Astrocyte (in vitro differentiated cells and primary cell): ENCODE data around the gene ADGRG6. TPM values are rescaled to one million over a fixed set of nuclear protein-coding genes. Genes with fewer than 3 reads are reported as not detected.

Source experiments
- DNase-seq: peaks from one replicate; pipeline ENCODE4 v3.0.0-alpha.2; 2010; ENCODE audit warnings: low read depth
- FAIRE-seq: peaks from 2 replicates; lab custom pipeline; 2011; peaks lifted over from hg19 to GRCh38; lab: Jason Lieb, UNC
- H2AFZ ChIP-seq: 2 replicates; pipeline ENCODE4 v1.6.0; 2012; ENCODE audit warnings: low read depth, low read length, inconsistent platforms
- H3K27ac ChIP-seq: 2 replicates; pipeline ENCODE4 v1.5.1; 2011; ENCODE audit warnings: low read depth, low read length, inconsistent platforms
- H3K27me3 ChIP-seq: 2 replicates; pipeline ENCODE4 v1.6.0; 2011; ENCODE audit warnings: low read length, inconsistent platforms; ENCODE audit not compliant: insufficient read depth
- H3K36me3 ChIP-seq: 2 replicates; pipeline ENCODE4 v1.5.1; 2011; ENCODE audit warnings: low read length, inconsistent platforms; ENCODE audit not compliant: insufficient read depth
- H3K4me1 ChIP-seq: 2 replicates; pipeline ENCODE4 v1.5.1; 2011; ENCODE audit warnings: low read length, inconsistent platforms; ENCODE audit not compliant: insufficient read depth
- H3K4me2 ChIP-seq: 2 replicates; pipeline ENCODE4 v1.6.0; 2012; ENCODE audit warnings: low read length, inconsistent platforms
- H3K4me3 ChIP-seq: 2 replicates; pipeline ENCODE4 v1.5.1; 2011; ENCODE audit warnings: low read depth, mild to moderate bottlenecking, low read length, inconsistent platforms; ENCODE audit not compliant: insufficient read depth
- H3K79me2 ChIP-seq: 2 replicates; pipeline ENCODE4 v1.6.0; 2012; ENCODE audit warnings: mild to moderate bottlenecking, low read length, inconsistent platforms; ENCODE audit not compliant: insufficient read depth
- H3K9ac ChIP-seq: 2 replicates; pipeline ENCODE4 v1.6.0; 2012; ENCODE audit warnings: mild to moderate bottlenecking, low read length, inconsistent platforms
- H3K9me3 ChIP-seq: 2 replicates; pipeline ENCODE4 v1.5.1; 2012; ENCODE audit warnings: low read depth, mild to moderate bottlenecking, low read length, inconsistent platforms; ENCODE audit not compliant: insufficient read depth
- H4K20me1 ChIP-seq: 2 replicates; pipeline ENCODE4 v1.6.0; 2012; ENCODE audit warnings: low read length, inconsistent platforms; ENCODE audit not compliant: insufficient read depth
- H3K27ac Mint-ChIP-seq: one replicate; pipeline ENCODE4 v1.8.0; 2021; ENCODE audit warnings: mild to moderate bottlenecking, mixed read lengths; ENCODE audit not compliant: unreplicated experiment
- H3K27me3 Mint-ChIP-seq: one replicate; pipeline ENCODE4 v1.8.0; 2021; ENCODE audit warnings: low read depth, mixed read lengths; ENCODE audit not compliant: unreplicated experiment
- H3K36me3 Mint-ChIP-seq: one replicate; pipeline ENCODE4 v1.8.0; 2021; ENCODE audit warnings: low read depth, mixed read lengths; ENCODE audit not compliant: unreplicated experiment
- H3K4me1 Mint-ChIP-seq: one replicate; pipeline ENCODE4 v1.8.0; 2021; ENCODE audit warnings: low read depth, mixed read lengths; ENCODE audit not compliant: unreplicated experiment
- H3K4me3 Mint-ChIP-seq: one replicate; pipeline ENCODE4 v1.8.0; 2021; ENCODE audit warnings: mild to moderate bottlenecking, moderate library complexity, mixed read lengths; ENCODE audit not compliant: unreplicated experiment
- H3K9me3 Mint-ChIP-seq: one replicate; pipeline ENCODE4 v1.8.0; 2021; ENCODE audit warnings: mild to moderate bottlenecking, mixed read lengths; ENCODE audit not compliant: unreplicated experiment
- CTCF ChIP-seq: IDR thresholded peaks from 2 replicates; pipeline ENCODE4 v1.5.1; 2011; ENCODE audit warnings: low read depth, mild to moderate bottlenecking, inconsistent platforms, low read length, moderate library complexity; ENCODE audit not compliant: insufficient read depth
- EZH2 ChIP-seq: IDR thresholded peaks from 2 replicates; pipeline ENCODE4 v1.6.1; 2012; ENCODE audit warnings: mild to moderate bottlenecking, low read length, inconsistent platforms; ENCODE audit not compliant: insufficient read depth
- total RNA-seq: library from RNA; stranded (reverse); gene quantifications from 2 replicates; pipeline ENCODE4 v1.2.1, GENCODE V29; 2021

ADGRG6 gene
- total RNA-seq, 1 donor from 2014 or later: 98.2 TPM

- TF ChIP-seq EZH2 (no peak), CTCF (no peak)
- peaks cover 2% of the 10 kb centered on the region for H3K36me3 Mint-ChIP-seq
- Histone ChIP-seq H4K20me1 (no peaks in the 10 kb centered on the region), H3K4me2 (no peak overlapping the region), H3K79me2 (no peaks in the 10 kb centered on the region), H3K4me3 (no peak overlapping the region), H3K9ac (no peak overlapping the region), H3K9me3 (no peaks in the 10 kb centered on the region), H2AFZ (no peak overlapping the region), H3K4me1 (no peaks in the 10 kb centered on the region), H3K27ac (no peak overlapping the region), H3K27me3 (no peaks in the 10 kb centered on the region), H3K36me3 (no peaks in the 10 kb centered on the region)
- no peak for FAIRE-seq
- H3K4me1 Mint-ChIP-seq: peaks cover 26% of the 10 kb centered on the region
- no peak overlapping the region for H3K4me3 Mint-ChIP-seq
- H3K27me3 Mint-ChIP-seq: no peaks in the 10 kb centered on the region
- H3K9me3 Mint-ChIP-seq: no peaks in the 10 kb centered on the region
- no peak overlapping the region for H3K27ac Mint-ChIP-seq
- peak; percentile 6 for DNase-seq
These were observed 26.4 kb upstream of the ADGRG6 start for GRCh38 chr6:142275236-142276006.

GRCh38 chr6:142276256-142276655, 25.6 kb upstream of the ADGRG6 start:
- Mint-ChIP-seq H3K4me3 (no peak overlapping the region), H3K9me3 (no peaks in the 10 kb centered on the region), H3K4me1 (peaks cover 26% of the 10 kb centered on the region), H3K36me3 (peaks cover 2% of the 10 kb centered on the region), H3K27me3 (no peaks in the 10 kb centered on the region), H3K27ac (no peak overlapping the region)
- Histone ChIP-seq H3K4me2 (no peak overlapping the region), H3K27ac (no peak overlapping the region), H3K9me3 (no peaks in the 10 kb centered on the region), H3K4me3 (no peak overlapping the region), H2AFZ (no peak overlapping the region), H3K79me2 (no peaks in the 10 kb centered on the region), H3K4me1 (no peaks in the 10 kb centered on the region), H3K27me3 (no peaks in the 10 kb centered on the region), H3K36me3 (no peaks in the 10 kb centered on the region), H4K20me1 (no peaks in the 10 kb centered on the region), H3K9ac (no peak overlapping the region)
- DNase-seq (no peak), FAIRE-seq (no peak)
- no peak for TF ChIP-seq CTCF
- no peak for TF ChIP-seq EZH2
